ENCODE measurements around the gene LAG3. TPM values are rescaled to one million over a fixed set of nuclear protein-coding genes. Genes with fewer than 3 reads are reported as not detected.

The LAG3 gene
- total RNA-seq, 1 donor from 2014 or later, result 1.5 TPM

- Histone ChIP-seq H3K36me3 (peaks cover 4% of the 10 kb centered on the region), H3K27me3 (no peaks in the 10 kb centered on the region), H3K4me3 (peak overlapping the region; percentile 75), H3K4me1 (peaks cover 33% of the 10 kb centered on the region), H3K9me3 (no peaks in the 10 kb centered on the region), H3K27ac (peak overlapping the region; percentile 80)
- no peak for ATAC-seq
- no peak for DNase-seq
- no peak for TF ChIP-seq CTCF (IDR thresholded peaks at IDR 0.05)
- intact Hi-C loops (cut with DNase I), result no loop called here
Observed at GRCh38 chr12:6765048-6765633, 7.2 kb upstream of the LAG3 start.

GRCh38 chr12:6765634-6766581 is 6.4 kb upstream of the LAG3 start, which contains the start of gene PTMS:
TSS of gene PTMS (plus strand) at chr12:6766363. CDS start at chr12:6766706, 343 bp downstream.
- ATAC-seq, result peak; percentile 54
- intact Hi-C loops (cut with DNase I), result no loop called here

GRCh38 chr12:6766651-6767349 is 5.5 kb upstream of the LAG3 start:
- DNase-seq (peak; percentile 93), ATAC-seq (peak; percentile 81)
- Histone ChIP-seq H3K27ac (peak overlapping the region; percentile 80), H3K27me3 (no peaks in the 10 kb centered on the region), H3K4me3 (peak overlapping the region; percentile 75), H3K4me1 (peaks cover 47% of the 10 kb centered on the region), H3K9me3 (no peaks in the 10 kb centered on the region), H3K36me3 (peaks cover 14% of the 10 kb centered on the region)
- TF ChIP-seq CTCF (IDR thresholded peaks at IDR 0.05), result peak; percentile 56
- intact Hi-C loops (cut with DNase I), result no loop called here

More at GRCh38 chr12:6765634-6766581, 6.4 kb upstream of the LAG3 start, which contains the start of gene PTMS:
- H3K9me3 ChIP-seq, result no peaks in the 10 kb centered on the region
- H3K4me1 ChIP-seq, result peaks cover 38% of the 10 kb centered on the region
- H3K27me3 ChIP-seq, result no peaks in the 10 kb centered on the region
- DNase-seq, result peak; percentile 90
- H3K36me3 ChIP-seq, result peaks cover 6% of the 10 kb centered on the region
- peak within 1 kb of the TSS; percentile 75 for H3K4me3 ChIP-seq
- H3K27ac ChIP-seq, result peak within 1 kb of the TSS; percentile 80
- TF ChIP-seq CTCF (IDR thresholded peaks at IDR 0.05), result no peak

GRCh38 chr12:6767353-6768319 is 4.7 kb upstream of the LAG3 start:
- no peaks in the 10 kb centered on the region for H3K27me3 ChIP-seq
- H3K4me1 ChIP-seq, result peaks cover 50% of the 10 kb centered on the region
- ATAC-seq (no peak), DNase-seq (no peak)
- H3K36me3 ChIP-seq, result peaks cover 14% of the 10 kb centered on the region
- no peak for TF ChIP-seq CTCF (IDR thresholded peaks at IDR 0.05)
- H3K9me3 ChIP-seq, result no peaks in the 10 kb centered on the region
- peak overlapping the region; percentile 75 for H3K4me3 ChIP-seq
- peak overlapping the region; percentile 80 for H3K27ac ChIP-seq
- intact Hi-C loops (cut with DNase I), result no loop called here
